ENCODE results near the gene CANT1.

DNA sequence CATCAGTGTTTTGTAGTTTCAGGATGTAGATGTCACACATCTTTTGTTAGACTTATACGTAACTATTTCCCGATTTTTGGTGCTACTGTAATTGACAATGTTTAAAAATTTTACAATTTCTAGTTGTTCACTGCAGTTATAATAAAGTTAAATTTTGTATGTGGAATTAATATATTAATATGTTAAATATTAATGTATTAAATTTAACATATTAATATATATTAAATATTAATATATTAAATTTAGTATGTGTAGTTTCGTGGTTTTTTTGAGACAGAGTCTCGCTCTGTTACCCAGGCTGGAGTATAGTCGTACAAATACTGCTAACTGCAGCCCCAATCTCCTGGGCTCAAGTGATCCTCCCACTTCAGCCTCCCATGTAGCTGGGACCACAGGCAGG is 24.2 kb downstream of the CANT1 start:
- TF ChIP-seq, protein P1, sequence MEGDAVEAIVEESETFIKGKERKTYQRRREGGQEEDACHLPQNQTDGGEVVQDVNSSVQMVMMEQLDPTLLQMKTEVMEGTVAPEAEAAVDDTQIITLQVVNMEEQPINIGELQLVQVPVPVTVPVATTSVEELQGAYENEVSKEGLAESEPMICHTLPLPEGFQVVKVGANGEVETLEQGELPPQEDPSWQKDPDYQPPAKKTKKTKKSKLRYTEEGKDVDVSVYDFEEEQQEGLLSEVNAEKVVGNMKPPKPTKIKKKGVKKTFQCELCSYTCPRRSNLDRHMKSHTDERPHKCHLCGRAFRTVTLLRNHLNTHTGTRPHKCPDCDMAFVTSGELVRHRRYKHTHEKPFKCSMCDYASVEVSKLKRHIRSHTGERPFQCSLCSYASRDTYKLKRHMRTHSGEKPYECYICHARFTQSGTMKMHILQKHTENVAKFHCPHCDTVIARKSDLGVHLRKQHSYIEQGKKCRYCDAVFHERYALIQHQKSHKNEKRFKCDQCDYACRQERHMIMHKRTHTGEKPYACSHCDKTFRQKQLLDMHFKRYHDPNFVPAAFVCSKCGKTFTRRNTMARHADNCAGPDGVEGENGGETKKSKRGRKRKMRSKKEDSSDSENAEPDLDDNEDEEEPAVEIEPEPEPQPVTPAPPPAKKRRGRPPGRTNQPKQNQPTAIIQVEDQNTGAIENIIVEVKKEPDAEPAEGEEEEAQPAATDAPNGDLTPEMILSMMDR (IDR thresholded peaks at IDR 0.05): no peak
- TF ChIP-seq ZFX (IDR thresholded peaks at IDR 0.05; ENCODE audit: borderline replicate concordance): no peak

Measured in 22Rv1 (cell line).